IPS-18a (cell line): Measurements from ENCODE around the gene EPPIN.
"Not testable (repeated sequence)": the region's sequence is repeated elsewhere in the genome, so short reads cannot be mapped to it uniquely, and the experiment has no call there.

Experiments used
- H3K27ac ChIP-seq: one replicate; pipeline ENCODE4 v1.5.1; 2013; ENCODE audit warnings: low read length
- H3K27me3 ChIP-seq: one replicate; pipeline ENCODE4 v1.6.1; 2013; ENCODE audit warnings: mild to moderate bottlenecking, low read length; ENCODE audit not compliant: control insufficient read depth, insufficient read depth
- H3K36me3 ChIP-seq: one replicate; pipeline ENCODE4 v1.6.1; 2013; ENCODE audit warnings: low read depth, low read length; ENCODE audit not compliant: control insufficient read depth
- H3K4me1 ChIP-seq: one replicate; pipeline ENCODE4 v1.6.1; 2013; ENCODE audit warnings: low read depth, low read length; ENCODE audit not compliant: control insufficient read depth
- H3K4me3 ChIP-seq: one replicate; pipeline ENCODE4 v1.5.1; 2013; ENCODE audit warnings: low read length
- H3K9ac ChIP-seq: one replicate; pipeline ENCODE4 v1.6.1; 2013; ENCODE audit warnings: mild to moderate bottlenecking, low read length, moderate library complexity
- H3K9me3 ChIP-seq: one replicate; pipeline ENCODE4 v1.6.1; 2013; ENCODE audit warnings: low read depth, low read length; ENCODE audit not compliant: control insufficient read depth

Gene EPPIN

GRCh38 chr20:45576995-45577394 lies 29.8 kb upstream of the EPPIN start:
- H3K4me3 ChIP-seq, result no peak overlapping the region
- H3K27me3 ChIP-seq, result no peaks in the 10 kb centered on the region
- H3K36me3 ChIP-seq, result no peaks in the 10 kb centered on the region
- H3K27ac ChIP-seq, result no peak overlapping the region
- no peak overlapping the region for H3K9ac ChIP-seq
- H3K4me1 ChIP-seq, result peaks cover 6% of the 10 kb centered on the region
- H3K9me3 ChIP-seq, result no peaks in the 10 kb centered on the region

- Histone ChIP-seq H3K4me3 (no peak overlapping the region), H3K27me3 (no peaks in the 10 kb centered on the region), H3K9me3 (no peaks in the 10 kb centered on the region), H3K4me1 (peaks cover 6% of the 10 kb centered on the region), H3K9ac (no peak overlapping the region), H3K36me3 (no peaks in the 10 kb centered on the region), H3K27ac (no peak overlapping the region)
These were observed 28.7 kb upstream of the EPPIN start for GRCh38 chr20:45575931-45576330.

GRCh38 chr20:45569650-45570049 lies 22.4 kb upstream of the EPPIN start:
- not testable (repeated sequence) for H3K27me3 ChIP-seq, H3K9ac ChIP-seq, H3K36me3 ChIP-seq, H3K4me1 ChIP-seq, H3K4me3 ChIP-seq, H3K9me3 ChIP-seq, H3K27ac ChIP-seq

- Histone ChIP-seq H3K9me3 (no peaks in the 10 kb centered on the region), H3K27me3 (no peaks in the 10 kb centered on the region), H3K36me3 (no peaks in the 10 kb centered on the region), H3K4me1 (no peaks in the 10 kb centered on the region), H3K27ac (no peak overlapping the region), H3K9ac (no peak overlapping the region), H3K4me3 (no peak overlapping the region)
These were observed 17.6 kb upstream of the EPPIN start for GRCh38 chr20:45564760-45565276.

GRCh38 chr20:45555198-45555597 lies 8.0 kb upstream of the EPPIN start:
- no peak overlapping the region for H3K4me3 ChIP-seq
- H3K27ac ChIP-seq, result no peak overlapping the region
- no peaks in the 10 kb centered on the region for H3K4me1 ChIP-seq
- H3K27me3 ChIP-seq, result no peaks in the 10 kb centered on the region
- H3K36me3 ChIP-seq, result no peaks in the 10 kb centered on the region
- H3K9me3 ChIP-seq, result no peaks in the 10 kb centered on the region
- no peak overlapping the region for H3K9ac ChIP-seq

GRCh38 chr20:45552456-45552855 lies 5.3 kb upstream of the EPPIN start:
- H3K27me3 ChIP-seq, result no peaks in the 10 kb centered on the region
- no peaks in the 10 kb centered on the region for H3K9me3 ChIP-seq
- H3K4me1 ChIP-seq, result no peaks in the 10 kb centered on the region
- no peak overlapping the region for H3K9ac ChIP-seq
- no peak overlapping the region for H3K27ac ChIP-seq
- no peak overlapping the region for H3K4me3 ChIP-seq
- no peaks in the 10 kb centered on the region for H3K36me3 ChIP-seq

GRCh38 chr20:45550765-45551164 lies 3.6 kb upstream of the EPPIN start:
- Histone ChIP-seq H3K9me3 (no peaks in the 10 kb centered on the region), H3K36me3 (no peaks in the 10 kb centered on the region), H3K9ac (no peak overlapping the region), H3K4me1 (no peaks in the 10 kb centered on the region), H3K27ac (no peak overlapping the region), H3K4me3 (no peak overlapping the region), H3K27me3 (no peaks in the 10 kb centered on the region)

- Histone ChIP-seq H3K9me3 (no peaks in the 10 kb centered on the region), H3K27me3 (no peaks in the 10 kb centered on the region), H3K4me1 (no peaks in the 10 kb centered on the region)
These were observed 1.2 kb upstream of the EPPIN start for GRCh38 chr20:45548410-45548809.

GRCh38 chr20:45545754-45546453 lies 1.3 kb downstream of the EPPIN start:
- Histone ChIP-seq H3K27me3 (no peaks in the 10 kb centered on the region), H3K4me3 (no peak overlapping the region), H3K9ac (no peak overlapping the region)

More at GRCh38 chr20:45548410-45548809, 1.2 kb upstream of the EPPIN start:
- no peaks in the 10 kb centered on the region for H3K36me3 ChIP-seq
- no peak overlapping the region for H3K4me3 ChIP-seq
- no peak overlapping the region for H3K9ac ChIP-seq
- H3K27ac ChIP-seq, result no peak overlapping the region

GRCh38 chr20:45545351-45545750 lies 1.9 kb downstream of the EPPIN start:
- Histone ChIP-seq H3K9me3 (no peaks in the 10 kb centered on the region), H3K4me3 (no peak overlapping the region), H3K4me1 (no peaks in the 10 kb centered on the region), H3K27ac (no peak overlapping the region), H3K9ac (no peak overlapping the region), H3K36me3 (no peaks in the 10 kb centered on the region), H3K27me3 (no peaks in the 10 kb centered on the region)

More at GRCh38 chr20:45545754-45546453, 1.3 kb downstream of the EPPIN start:
- Histone ChIP-seq H3K36me3 (no peaks in the 10 kb centered on the region), H3K4me1 (no peaks in the 10 kb centered on the region), H3K9me3 (no peaks in the 10 kb centered on the region), H3K27ac (no peak overlapping the region)

GRCh38 chr20:45539382-45539781 lies 7.8 kb downstream of the EPPIN start, which contains the start of gene WFDC6:
WFDC6 (minus strand) TSS chr20:45539482; CDS start chr20:45539407, 75 bp downstream.
- no peaks in the 10 kb centered on the region for H3K4me1 ChIP-seq
- H3K27me3 ChIP-seq, result no peaks in the 10 kb centered on the region
- no peaks in the 10 kb centered on the region for H3K36me3 ChIP-seq
- H3K9ac ChIP-seq, result no peak within 1 kb of the TSS
- H3K9me3 ChIP-seq, result no peaks in the 10 kb centered on the region
- H3K27ac ChIP-seq, result no peak within 1 kb of the TSS
- no peak within 1 kb of the TSS for H3K4me3 ChIP-seq

GRCh38 chr20:45538209-45538799 lies 8.9 kb downstream of the EPPIN start:
- Histone ChIP-seq H3K9me3 (no peaks in the 10 kb centered on the region), H3K4me3 (no peak overlapping the region), H3K4me1 (no peaks in the 10 kb centered on the region), H3K27me3 (no peaks in the 10 kb centered on the region), H3K9ac (no peak overlapping the region), H3K27ac (no peak overlapping the region), H3K36me3 (no peaks in the 10 kb centered on the region)
